ENCODE data around the gene TUBA4A.

- TF ChIP-seq CTCF (IDR thresholded peaks at IDR 0.05) (no peak), POLR2A (IDR thresholded peaks at IDR 0.05) (no peak)
Observed at GRCh38 chr2:219291394-219291793, 37.7 kb upstream of the TUBA4A start.
